Measurements from ENCODE around the gene STK11IP.

STK11IP gene

DNA sequence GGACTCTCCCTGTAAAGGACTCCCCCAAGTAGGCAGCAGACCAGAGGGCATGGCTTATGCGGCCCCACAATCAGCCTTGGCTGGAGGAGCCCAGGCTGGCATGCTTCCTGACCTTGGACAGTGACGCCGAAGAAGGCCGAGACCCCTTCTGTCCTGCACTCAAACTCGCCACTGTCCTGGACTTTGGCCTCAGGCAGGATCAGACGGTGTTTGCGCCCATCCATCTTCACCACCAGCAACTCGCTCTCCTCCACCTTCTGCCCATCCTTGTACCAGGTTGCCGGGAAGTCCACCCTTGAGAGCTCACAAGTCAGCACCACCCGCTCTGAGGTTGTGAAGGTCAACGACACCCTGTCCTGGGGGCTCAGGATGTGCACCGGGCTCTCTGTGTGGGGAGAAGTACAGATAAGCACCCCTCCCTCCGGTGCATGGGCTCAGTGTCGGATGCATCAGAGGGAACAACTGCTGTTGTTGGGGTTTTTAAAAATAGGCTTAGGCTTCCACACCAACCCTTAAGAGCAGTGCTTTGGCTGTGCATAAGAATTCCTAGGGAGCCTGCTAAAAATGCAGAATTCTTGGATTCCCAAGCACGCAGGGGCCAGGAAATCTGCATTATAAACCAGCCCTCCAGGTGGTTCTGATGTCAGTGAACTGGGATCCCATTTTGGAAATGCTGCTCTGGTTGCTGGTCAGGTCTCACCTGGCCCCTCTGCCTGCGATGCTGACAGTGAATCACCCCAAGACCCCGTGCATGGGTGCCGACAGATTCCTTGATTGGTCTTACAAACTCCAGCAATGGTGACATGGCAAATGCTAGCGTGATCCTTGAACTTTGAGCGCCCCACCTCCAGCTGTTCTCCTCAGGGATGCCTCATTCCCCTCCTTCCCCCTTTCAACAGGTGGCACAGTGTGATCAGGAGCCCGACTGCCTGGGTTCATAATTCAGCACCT lies 32.3 kb upstream of the STK11IP start:
- Histone ChIP-seq H3K27ac (ENCODE audit: low read depth, low read length) (no peak overlapping the region), H3K36me3 (ENCODE audit: control insufficient read depth, low read length) (no peaks in the 10 kb centered on the region), H3K4me1 (ENCODE audit: control insufficient read depth, low read length) (no peaks in the 10 kb centered on the region), H4K20me1 (ENCODE audit: control insufficient read depth, insufficient read depth, low read depth, low read length) (no peaks in the 10 kb centered on the region), H3K9me3 (ENCODE audit: control insufficient read depth, insufficient read depth, low read length) (no peaks in the 10 kb centered on the region), H3K9me2 (replicated peaks; ENCODE audit: control insufficient read depth, low read length) (no peaks in the 10 kb centered on the region), H3F3A (ENCODE audit: control insufficient read depth, insufficient read depth) (no peaks in the 10 kb centered on the region), H3K79me2 (ENCODE audit: control insufficient read depth, low read length) (no peaks in the 10 kb centered on the region), H3K4me3 (ENCODE audit: low read length) (no peak overlapping the region), H3K27me3 (ENCODE audit: control insufficient read depth, low read length) (no peaks in the 10 kb centered on the region), H3K4me2 (ENCODE audit: low read length) (no peak overlapping the region)
- TF ChIP-seq EZH2phosphoT487 (IDR thresholded peaks at IDR 0.05; ENCODE audit: borderline replicate concordance, low read length): no peak
- TF ChIP-seq CTCF (IDR thresholded peaks at IDR 0.05; ENCODE audit: low read depth, low read length, poor library complexity, severe bottlenecking): no peak

GRCh38 chr2:219566640-219567039 lies 31.0 kb upstream of the STK11IP start:
- H3K4me3 ChIP-seq (ENCODE audit: low read length): no peak overlapping the region
- H3K4me2 ChIP-seq (ENCODE audit: low read length): no peak overlapping the region
- no peaks in the 10 kb centered on the region for H3F3A ChIP-seq (ENCODE audit: control insufficient read depth, insufficient read depth)
- TF ChIP-seq EZH2phosphoT487 (IDR thresholded peaks at IDR 0.05; ENCODE audit: borderline replicate concordance, low read length) (no peak), CTCF (IDR thresholded peaks at IDR 0.05; ENCODE audit: low read depth, low read length, poor library complexity, severe bottlenecking) (no peak)
- H3K9me3 ChIP-seq (ENCODE audit: control insufficient read depth, insufficient read depth, low read length): no peaks in the 10 kb centered on the region
- no peaks in the 10 kb centered on the region for H3K79me2 ChIP-seq (ENCODE audit: control insufficient read depth, low read length)
- H3K27ac ChIP-seq (ENCODE audit: low read depth, low read length): no peak overlapping the region
- H3K36me3 ChIP-seq (ENCODE audit: control insufficient read depth, low read length): no peaks in the 10 kb centered on the region
- no peaks in the 10 kb centered on the region; the same call in 1 of the 2 replicates for H3K27me3 ChIP-seq (ENCODE audit: control insufficient read depth, low read length)
- no peaks in the 10 kb centered on the region for H4K20me1 ChIP-seq (ENCODE audit: control insufficient read depth, insufficient read depth, low read depth, low read length)
- no peaks in the 10 kb centered on the region for H3K4me1 ChIP-seq (ENCODE audit: control insufficient read depth, low read length)
- H3K9me2 ChIP-seq (replicated peaks; ENCODE audit: control insufficient read depth, low read length): no peaks in the 10 kb centered on the region

GRCh38 chr2:219567131-219567530 lies 30.5 kb upstream of the STK11IP start:
- Histone ChIP-seq H3K27me3 (ENCODE audit: control insufficient read depth, low read length) (no peaks in the 10 kb centered on the region; the same call in 1 of the 2 replicates), H4K20me1 (ENCODE audit: control insufficient read depth, insufficient read depth, low read depth, low read length) (no peaks in the 10 kb centered on the region), H3K4me3 (ENCODE audit: low read length) (no peak overlapping the region), H3K36me3 (ENCODE audit: control insufficient read depth, low read length) (no peaks in the 10 kb centered on the region), H3K9me3 (ENCODE audit: control insufficient read depth, insufficient read depth, low read length) (no peaks in the 10 kb centered on the region), H3K27ac (ENCODE audit: low read depth, low read length) (no peak overlapping the region), H3K79me2 (ENCODE audit: control insufficient read depth, low read length) (no peaks in the 10 kb centered on the region), H3K4me1 (ENCODE audit: control insufficient read depth, low read length) (no peaks in the 10 kb centered on the region), H3K4me2 (ENCODE audit: low read length) (no peak overlapping the region), H3K9me2 (replicated peaks; ENCODE audit: control insufficient read depth, low read length) (no peaks in the 10 kb centered on the region), H3F3A (ENCODE audit: control insufficient read depth, insufficient read depth) (no peaks in the 10 kb centered on the region)
- TF ChIP-seq EZH2phosphoT487 (IDR thresholded peaks at IDR 0.05; ENCODE audit: borderline replicate concordance, low read length) (no peak), CTCF (IDR thresholded peaks at IDR 0.05; ENCODE audit: low read depth, low read length, poor library complexity, severe bottlenecking) (no peak)
